GM10248 (cell line): Measurements from ENCODE around the gene DACT1.

Experiments used
- CTCF ChIA-PET: fragments of 300-600 bp; sonication (Branson Sonifier 250); formaldehyde crosslinking; extraction: SDS; loops from one replicate; lab custom pipeline; 2021; ENCODE audit warnings: antibody characterized with exemption; lab: Yijun Ruan, JAX
- POLR2A ChIA-PET: fragments of 350-650 bp; sonication (Branson Sonifier 250); formaldehyde crosslinking; extraction: SDS; loops from one replicate; lab custom pipeline; 2020; ENCODE audit warnings: antibody characterized with exemption; lab: Yijun Ruan, JAX
- DNase-seq: peaks from one replicate; pipeline ENCODE4 v3.0.0; 2012; ENCODE audit errors: extremely low spot score
- CTCF ChIP-seq: IDR thresholded peaks from 2 replicates; pipeline ENCODE4 v1.5.1; 2012; ENCODE audit warnings: mild to moderate bottlenecking, low read depth; ENCODE audit errors: extremely low read depth, missing control alignments, control extremely low read depth

DACT1 gene

GRCh38 chr14:58668848-58669480, 31.2 kb downstream of the DACT1 start:
- no peak for TF ChIP-seq CTCF
- ChIA-PET POLR2A (no interaction called here), CTCF (interaction anchor here (1.7 kb wide), 1 partner anchor 11 kb away, joined by 8 read pairs; no protein-coding TSS in a partner anchor)
- no peak for DNase-seq

- ChIA-PET CTCF (interaction anchor here (1.7 kb wide), 1 partner anchor 10 kb away, joined by 8 read pairs; no protein-coding TSS in a partner anchor), POLR2A (no interaction called here)
- no peak for TF ChIP-seq CTCF
- no peak for DNase-seq
These were observed 31.9 kb downstream of the DACT1 start for GRCh38 chr14:58669556-58670200.

- TF ChIP-seq CTCF: no peak
- no peak for DNase-seq
- ChIA-PET CTCF (interaction anchor here (0.7 to 1.3 kb wide), 2 partner anchors 9 to 11 kb away, joined by 3 read pairs; no protein-coding TSS in a partner anchor), POLR2A (no interaction called here)
These were observed 33.3 kb downstream of the DACT1 start for GRCh38 chr14:58671024-58671423.

- TF ChIP-seq CTCF: no peak
- no peak for DNase-seq
- CTCF ChIA-PET: interaction anchor here (1.3 kb wide), 1 partner anchor 9 kb away, joined by 3 read pairs; no protein-coding TSS in a partner anchor
- POLR2A ChIA-PET: no interaction called here
These were observed 33.7 kb downstream of the DACT1 start for GRCh38 chr14:58671436-58671835.

GRCh38 chr14:58673722-58674121, 36.0 kb downstream of the DACT1 start:
- DNase-seq: no peak
- ChIA-PET POLR2A (no interaction called here), CTCF (no interaction called here)
- TF ChIP-seq CTCF: no peak

GRCh38 chr14:58677001-58677400, 39.2 kb downstream of the DACT1 start:
- no peak for TF ChIP-seq CTCF
- no peak for DNase-seq
- ChIA-PET POLR2A (no interaction called here), CTCF (no interaction called here)
